Testis (tissue), 2 donors: ENCODE results near the gene ZNF236.

Experiments used
- CTCF ChIP-seq, 3 experiments: fragments of 450-650 bp in 2 of 3; fragments of 200-600 bp in 1 of 3; sonication (generic) in 1 of 3; IDR thresholded peaks; one replicate each; pipeline ENCODE4 v1.5.1; 2016 to 2019; ENCODE audit warnings: antibody characterized with exemption in 3 of 3, mild to moderate bottlenecking in 2 of 3, moderate library complexity in 1 of 3
- POLR2A ChIP-seq: fragments of 450-650 bp; IDR thresholded peaks from one replicate; pipeline ENCODE4 v1.6.1; 2017; ENCODE audit warnings: antibody characterized with exemption, mild to moderate bottlenecking, moderate library complexity

DNA sequence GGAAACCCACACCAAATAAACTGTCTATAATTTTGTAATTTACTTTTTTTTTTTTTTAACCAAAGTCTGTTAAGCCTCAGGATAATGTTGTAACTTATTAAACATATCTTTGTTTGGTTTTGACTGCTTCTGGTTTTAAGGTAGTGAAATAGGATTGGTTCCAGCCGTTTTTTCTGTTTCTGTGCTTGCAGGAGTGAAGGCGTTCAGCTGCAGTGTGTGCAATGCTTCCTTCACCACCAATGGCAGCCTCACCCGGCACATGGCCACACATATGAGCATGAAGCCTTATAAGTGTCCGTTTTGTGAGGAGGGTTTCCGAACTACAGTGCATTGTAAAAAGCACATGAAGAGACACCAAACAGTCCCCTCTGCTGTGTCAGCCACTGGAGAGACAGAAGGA, 93.1 kb downstream of the ZNF236 start:
- TF ChIP-seq CTCF (IDR thresholded peaks at IDR 0.05) = no peak
- no peak for TF ChIP-seq POLR2A
